Endometrial microvascular endothelial cells (primary cell): ENCODE results near the gene MAP3K14. TPM values are rescaled to one million over a fixed set of nuclear protein-coding genes. Genes with fewer than 3 reads are reported as not detected.

Experiments used
- in situ Hi-C: cut with HindIII; loops from 2 replicates; pipeline ENCODE4 v1.10.0; 2017; ENCODE audit warnings: low sequenced_read_pairs, low pct_unique_long_range_greater_than_20kb; ENCODE audit errors: inconsistent ontology term
- total RNA-seq: library from RNA; depleted of rRNA; stranded (reverse); fragments of >200 nt; gene quantifications from one replicate; pipeline ENCODE4 v1.2.3, GENCODE V29; 2015; ENCODE audit errors: inconsistent ontology term

MAP3K14 gene
- total RNA-seq, 1 donor from 2014 or later: 5.8 TPM

- in situ Hi-C loops: no loop called here
Measured at GRCh38 chr17:45247429-45248131, 69.2 kb downstream of the MAP3K14 start.

DNA sequence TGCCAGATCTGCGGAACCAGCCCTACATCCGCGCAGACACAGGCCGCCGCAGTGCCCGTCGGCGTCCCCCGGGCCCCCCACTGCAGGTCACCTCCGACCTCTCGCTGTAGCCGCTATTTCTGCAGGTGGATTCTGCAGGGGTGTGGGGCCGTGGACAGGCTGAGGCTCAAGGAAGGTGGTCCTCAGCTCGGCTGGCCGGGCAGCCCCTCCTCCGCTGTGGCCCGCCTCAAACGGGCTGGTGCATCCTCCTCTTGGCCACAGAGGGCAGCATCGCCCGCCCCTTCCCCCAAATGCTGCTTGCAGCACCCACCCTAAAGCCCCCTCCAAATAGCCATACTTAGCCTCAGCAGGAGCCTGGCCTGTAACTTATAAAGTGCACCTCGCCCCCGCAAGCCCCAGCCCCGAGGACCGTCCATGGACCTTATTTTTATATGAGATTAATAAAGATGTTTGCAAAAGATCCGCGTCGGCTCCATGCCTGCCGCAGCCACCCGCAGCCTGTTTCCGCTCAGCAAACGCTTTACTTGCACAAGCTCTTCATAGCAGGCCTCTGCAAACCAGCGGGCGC, 69.9 kb downstream of the MAP3K14 start:
- in situ Hi-C loops: no loop called here

- in situ Hi-C loops: no loop called here
Measured at GRCh38 chr17:45246338-45246737, 70.5 kb downstream of the MAP3K14 start.

GRCh38 chr17:45244725-45245656, 71.8 kb downstream of the MAP3K14 start:
- in situ Hi-C loops: no loop called here

- in situ Hi-C loops: no loop called here
Measured at GRCh38 chr17:45243750-45244149, 73.1 kb downstream of the MAP3K14 start.

DNA sequence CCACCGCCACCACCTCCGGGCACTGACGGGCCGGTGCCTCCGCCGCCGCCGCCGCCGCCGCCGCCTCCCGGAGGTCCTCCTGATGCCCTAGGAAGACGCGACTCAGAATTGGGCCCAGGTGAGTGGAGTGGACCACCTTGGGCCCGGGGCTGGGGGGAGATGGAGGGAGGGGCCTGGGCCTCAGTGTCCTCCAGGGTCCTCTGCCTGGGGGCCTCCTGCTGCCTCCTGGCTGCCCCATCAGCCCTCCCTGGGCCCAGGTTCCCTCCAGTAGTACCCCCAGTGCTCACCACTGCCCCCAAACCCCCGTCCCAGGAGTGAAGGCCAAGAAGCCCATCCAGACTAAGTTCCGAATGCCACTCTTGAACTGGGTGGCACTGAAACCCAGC, 74.8 kb downstream of the MAP3K14 start:
- in situ Hi-C loops: no loop called here

GRCh38 chr17:45241328-45242028, 75.3 kb downstream of the MAP3K14 start:
- in situ Hi-C loops: no loop called here

DNA sequence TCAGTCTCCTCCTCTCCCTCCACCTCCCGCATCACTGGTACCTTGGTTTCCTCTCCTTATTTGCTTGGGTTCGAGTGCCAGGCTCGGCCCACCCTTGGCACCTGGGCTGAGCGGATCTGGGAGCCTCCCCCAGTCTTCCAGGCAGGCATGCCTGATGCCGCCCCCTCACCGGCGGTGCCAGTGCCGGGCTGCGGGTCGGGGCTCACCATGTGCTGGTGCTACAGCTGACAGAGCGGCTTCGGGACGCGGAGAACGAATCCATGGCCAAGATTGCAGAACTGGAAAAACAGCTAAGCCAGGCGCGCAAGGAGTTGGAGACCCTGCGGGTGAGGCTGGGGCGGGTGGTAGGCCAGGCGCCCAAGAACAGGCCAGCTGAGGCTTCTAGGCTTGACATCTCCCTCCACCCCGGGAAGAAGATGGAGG, 75.9 kb downstream of the MAP3K14 start:
- in situ Hi-C loops: no loop called here

DNA sequence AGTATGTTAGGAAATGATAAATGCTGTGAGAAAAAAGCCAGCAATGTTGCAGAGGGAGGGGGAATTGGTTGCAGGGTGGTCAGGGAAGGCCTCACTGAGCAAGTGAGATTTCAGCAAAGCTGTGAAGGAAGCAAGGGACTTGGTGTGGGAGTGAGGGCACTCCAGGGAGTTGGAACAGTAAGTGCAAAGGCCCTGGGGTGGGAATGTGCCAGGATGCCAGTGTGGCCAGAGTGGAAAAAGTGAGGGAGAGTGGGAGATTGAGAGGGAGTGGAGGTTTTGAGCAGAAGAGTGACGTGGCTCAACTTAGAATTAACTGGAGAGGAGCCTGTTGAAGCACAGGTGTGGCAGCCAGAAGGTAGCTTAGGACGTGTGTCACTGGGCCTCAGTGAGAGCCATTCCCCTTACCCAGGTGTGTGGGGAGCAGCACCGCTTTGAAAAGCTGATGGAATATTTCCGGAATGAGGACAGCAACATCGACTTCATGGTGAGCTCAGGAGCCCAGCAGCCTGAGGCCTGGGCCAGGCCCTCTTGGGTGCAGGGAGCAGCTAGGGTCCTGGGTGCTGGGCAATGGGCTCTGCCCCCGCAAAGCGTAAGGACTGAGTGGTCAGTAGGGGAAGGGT, 78.6 kb downstream of the MAP3K14 start:
- in situ Hi-C loops: no loop called here

DNA sequence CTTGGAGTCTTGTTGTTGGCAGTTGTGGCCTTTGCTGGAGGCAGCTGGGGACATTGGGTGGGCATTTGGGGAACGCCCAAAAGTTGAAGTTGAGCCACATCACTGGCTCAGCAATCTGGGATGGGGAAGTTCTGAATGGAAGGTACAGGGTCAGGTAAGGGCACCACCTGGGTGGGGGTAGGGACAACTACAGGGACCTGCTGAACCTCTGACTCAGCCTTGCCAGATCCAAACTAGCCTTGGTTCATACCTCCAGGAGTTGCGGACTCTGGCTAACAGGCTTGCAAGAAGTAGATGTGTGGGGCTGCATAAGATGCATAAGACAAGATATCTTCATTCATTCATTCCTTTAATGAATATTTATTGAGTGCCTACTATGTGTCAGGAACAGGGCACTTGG, 79.1 kb downstream of the MAP3K14 start:
- in situ Hi-C loops: no loop called here

GRCh38 chr17:45236282-45236606, 80.6 kb downstream of the MAP3K14 start:
- in situ Hi-C loops: no loop called here

DNA sequence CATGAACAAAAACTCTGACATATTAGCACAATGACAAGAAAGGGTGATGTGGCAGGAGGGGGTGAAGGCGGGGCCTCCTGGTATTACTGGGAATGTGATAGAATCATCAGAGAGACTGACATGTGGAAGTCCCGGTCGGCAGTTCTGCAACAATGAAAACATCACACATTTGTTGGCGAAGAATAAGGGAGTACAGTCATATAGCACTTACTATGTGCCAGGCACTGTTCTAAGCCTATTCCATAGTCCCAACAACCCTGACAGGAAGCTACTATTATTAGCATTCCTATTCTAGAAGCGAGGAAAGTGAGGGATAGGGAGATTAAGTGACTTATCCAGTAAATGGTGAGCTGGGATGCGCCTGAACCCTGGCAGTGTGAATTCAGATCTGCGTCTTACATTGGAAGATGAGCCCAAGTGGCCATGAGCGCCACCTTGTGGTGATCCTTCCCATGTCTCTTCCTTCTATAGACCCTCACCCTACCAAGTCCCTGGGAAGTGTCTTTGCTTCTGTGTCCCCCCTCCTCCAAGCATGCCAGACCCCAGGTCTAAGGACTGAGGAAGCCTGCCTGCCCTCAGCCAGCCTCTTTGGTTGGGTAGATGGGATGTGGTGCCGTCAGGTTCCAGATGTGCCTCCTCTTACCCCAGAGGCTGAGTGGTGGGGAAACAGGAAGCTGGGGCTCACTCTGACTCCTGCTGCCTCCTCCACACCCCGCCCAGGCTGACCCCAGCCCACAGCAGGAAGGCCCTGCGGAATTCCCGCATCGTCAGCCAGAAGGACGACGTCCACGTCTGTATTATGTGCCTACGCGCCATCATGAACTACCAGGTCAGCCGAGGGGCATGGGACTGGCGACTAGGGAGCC, 81.2 kb downstream of the MAP3K14 start:
- in situ Hi-C loops: no loop called here

GRCh38 chr17:45234641-45235415, 82.0 kb downstream of the MAP3K14 start:
- in situ Hi-C loops: no loop called here

DNA sequence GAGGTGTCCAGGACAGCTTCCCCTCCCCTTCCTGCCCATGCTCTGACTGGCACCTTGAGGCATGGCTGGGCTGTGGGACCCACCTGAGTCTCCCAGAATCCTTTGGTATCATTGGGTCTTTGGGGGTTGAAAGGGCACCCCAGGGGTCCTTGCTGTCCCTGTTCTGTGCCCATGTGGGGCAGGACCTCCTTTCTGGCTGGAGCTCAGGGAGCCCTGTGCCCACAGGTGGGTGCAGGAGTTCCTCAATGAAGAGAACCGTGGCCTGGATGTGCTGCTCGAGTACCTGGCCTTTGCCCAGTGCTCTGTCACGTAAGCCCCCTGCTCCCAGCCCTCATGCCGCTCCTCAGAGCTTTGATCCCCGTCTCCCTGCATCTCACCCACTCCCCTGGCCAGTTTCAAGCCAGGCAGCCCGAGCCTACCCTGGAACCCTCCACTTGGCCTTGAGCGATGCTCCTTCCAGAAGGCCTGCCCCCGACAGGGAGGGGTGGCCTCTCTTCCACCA, 83.3 kb downstream of the MAP3K14 start:
- in situ Hi-C loops: no loop called here

DNA sequence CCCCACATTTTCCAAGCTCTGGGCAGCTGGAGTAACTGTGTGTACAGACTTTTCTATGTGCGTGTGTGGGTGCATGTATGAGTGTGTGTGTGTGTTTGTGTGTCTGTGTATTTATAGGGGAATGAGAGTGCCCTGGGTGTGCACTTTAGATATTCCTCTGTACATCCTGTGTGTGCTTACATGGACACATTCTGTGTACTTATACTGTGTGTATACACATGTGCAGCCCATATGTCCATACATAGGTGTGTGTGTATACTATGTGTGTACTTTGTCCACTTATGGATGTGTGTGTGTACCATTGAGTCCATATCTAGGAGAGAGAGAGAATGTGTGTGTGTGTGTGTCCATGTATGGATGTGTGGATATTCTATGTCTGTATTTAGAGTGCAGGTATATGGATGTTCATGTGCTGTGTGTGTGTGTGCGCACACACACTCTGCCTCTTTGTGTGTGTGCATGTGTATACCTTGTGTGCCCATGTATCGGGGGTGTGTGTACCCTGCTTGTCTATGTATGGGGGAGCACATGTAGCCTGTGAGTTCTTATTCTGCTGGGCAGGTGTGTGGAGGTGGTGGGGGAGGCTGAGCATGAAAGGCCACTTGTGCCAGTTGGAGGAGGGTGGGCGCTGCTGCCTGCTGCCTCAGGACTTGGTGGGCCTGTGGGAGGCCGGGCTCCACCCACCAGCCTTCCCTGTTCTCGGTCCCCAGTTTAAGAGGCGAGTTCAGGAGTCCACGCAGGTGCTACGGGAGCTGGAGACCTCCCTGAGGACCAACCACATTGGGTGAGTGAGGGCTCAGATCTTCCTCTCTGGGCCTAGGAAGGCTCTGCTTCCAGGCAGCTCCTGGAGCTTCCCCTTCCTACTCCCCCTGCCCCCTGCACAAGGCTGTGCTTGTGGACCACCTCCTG, 84.1 kb downstream of the MAP3K14 start:
- in situ Hi-C loops: no loop called here

GRCh38 chr17:45231481-45232116, 85.2 kb downstream of the MAP3K14 start:
- in situ Hi-C loops: no loop called here
